Breast epithelium (tissue), 4 donors: ENCODE measurements around the gene LYVE1. TPM values are rescaled to one million over a fixed set of nuclear protein-coding genes. Genes with fewer than 3 reads are reported as not detected.

Experiments
- DNase-seq, 2 donors: peaks; one replicate each; pipeline ENCODE4 v3.0.0-alpha.2; 2019; ENCODE audit warnings: low spot score in 2 of 2
- H3K27ac ChIP-seq, 2 donors: fragments of 200-600 bp; sonication (generic) in 1 of 2; one replicate each; pipeline ENCODE4 v1.5.1; 2016 to 2019; ENCODE audit warnings: mild to moderate bottlenecking in 1 of 2
- H3K27me3 ChIP-seq, 2 donors: fragments of 200-600 bp; sonication (generic) in 1 of 2; one replicate each; pipeline versions ENCODE4 v1.5.1 to v1.6.0; 2017 to 2019; ENCODE audit warnings: control low read depth in 1 of 2, mild to moderate bottlenecking in 1 of 2
- H3K36me3 ChIP-seq: fragments of 200-600 bp; one replicate; pipeline ENCODE4 v1.5.1; 2019
- H3K4me1 ChIP-seq, 2 donors: fragments of 200-600 bp; sonication (generic); one replicate each; pipeline ENCODE4 v1.5.1; 2016 to 2019; ENCODE audit warnings: control low read depth in 1 of 2
- H3K4me3 ChIP-seq, 3 donors: fragments of 200-600 bp; sonication (generic); 1 replicate in 2 of 3; 2 replicates in 1 of 3; pipeline ENCODE4 v1.5.1; 2016 to 2019; ENCODE audit warnings: mild to moderate bottlenecking in 3 of 3, moderate library complexity in 2 of 3
- H3K9me3 ChIP-seq, 2 donors: fragments of 200-600 bp; sonication (generic) in 1 of 2; one replicate each; pipeline ENCODE4 v1.5.1; 2016 to 2019; ENCODE audit warnings: control low read depth in 1 of 2
- CTCF ChIP-seq, 3 donors: fragments of 450-650 bp; IDR thresholded peaks; one replicate each; pipeline ENCODE4 v1.5.1; 2016 to 2017; ENCODE audit warnings: antibody characterized with exemption in 3 of 3, mild to moderate bottlenecking in 3 of 3, moderate library complexity in 3 of 3
- POLR2A ChIP-seq: fragments of 450-650 bp; IDR thresholded peaks from one replicate; pipeline ENCODE4 v1.6.1; 2016; ENCODE audit warnings: antibody characterized with exemption, mild to moderate bottlenecking, moderate library complexity
- POLR2AphosphoS5 ChIP-seq, 3 donors: sonication (generic); formaldehyde crosslinking; IDR thresholded peaks; one replicate each; pipeline ENCODE4 v1.6.1; 2017; ENCODE audit warnings: antibody characterized with exemption in 3 of 3
- intact Hi-C: fragments of 100-400 bp; cut with DNase I; formaldehyde crosslinking; loops from one replicate; pipeline ENCODE4 v1.15.1; 2023; ENCODE audit warnings: low total_unique reads
- total RNA-seq, 3 donors: library from RNA; depleted of rRNA; stranded (reverse); fragments of >200 nt; gene quantifications; one replicate each; pipeline ENCODE4 v1.1.0, GENCODE V29; 2016

Gene LYVE1
- total RNA-seq, 3 donors from 2014 or later: 39.2 to 218 (median 51.8) TPM

- no peaks in the 10 kb centered on the region for H3K36me3 ChIP-seq
- no peak for TF ChIP-seq CTCF (IDR thresholded peaks at IDR 0.05)
- no peak for TF ChIP-seq POLR2A
- no peak for TF ChIP-seq POLR2AphosphoS5 (IDR thresholded peaks at IDR 0.05)
- no peaks in the 10 kb centered on the region for H3K27me3 ChIP-seq
- intact Hi-C loops: no loop called here
- H3K4me3 ChIP-seq: no peak overlapping the region
- no peak overlapping the region for H3K27ac ChIP-seq
- H3K9me3 ChIP-seq: no peaks in the 10 kb centered on the region
- DNase-seq: no peak
- H3K4me1 ChIP-seq: no peaks in the 10 kb centered on the region
These were observed 17.2 kb downstream of the LYVE1 start for GRCh38 chr11:10551290-10551592.

- no peaks in the 10 kb centered on the region for H3K9me3 ChIP-seq
- no peak for TF ChIP-seq CTCF (IDR thresholded peaks at IDR 0.05)
- TF ChIP-seq POLR2A: no peak
- TF ChIP-seq POLR2AphosphoS5 (IDR thresholded peaks at IDR 0.05): no peak
- intact Hi-C loops: no loop called here
- no peaks in the 10 kb centered on the region for H3K36me3 ChIP-seq
- no peak overlapping the region for H3K27ac ChIP-seq
- no peak for DNase-seq
- no peak overlapping the region for H3K4me3 ChIP-seq
- H3K4me1 ChIP-seq: no peaks in the 10 kb centered on the region
- no peaks in the 10 kb centered on the region for H3K27me3 ChIP-seq
These were observed 17.8 kb downstream of the LYVE1 start for GRCh38 chr11:10550503-10551289.

- H3K36me3 ChIP-seq: no peaks in the 10 kb centered on the region
- TF ChIP-seq POLR2AphosphoS5 (IDR thresholded peaks at IDR 0.05) (no peak), POLR2A (no peak), CTCF (IDR thresholded peaks at IDR 0.05) (no peak)
- intact Hi-C loops: no loop called here
- no peak overlapping the region for H3K27ac ChIP-seq
- DNase-seq: no peak
- no peak overlapping the region for H3K4me3 ChIP-seq
- H3K9me3 ChIP-seq: no peaks in the 10 kb centered on the region
- H3K27me3 ChIP-seq: no peaks in the 10 kb centered on the region
- no peaks in the 10 kb centered on the region for H3K4me1 ChIP-seq
These were observed 23.7 kb downstream of the LYVE1 start for GRCh38 chr11:10544491-10545465.

- no peak for DNase-seq
- H3K4me3 ChIP-seq: no peak overlapping the region
- H3K4me1 ChIP-seq: no peaks in the 10 kb centered on the region
- no peak overlapping the region for H3K27ac ChIP-seq
- TF ChIP-seq CTCF (IDR thresholded peaks at IDR 0.05): no peak
- TF ChIP-seq POLR2A: no peak
- TF ChIP-seq POLR2AphosphoS5 (IDR thresholded peaks at IDR 0.05): no peak
- intact Hi-C loops: no loop called here
- H3K9me3 ChIP-seq: no peaks in the 10 kb centered on the region
- H3K36me3 ChIP-seq: no peaks in the 10 kb centered on the region
- no peaks in the 10 kb centered on the region for H3K27me3 ChIP-seq
These were observed 24.7 kb downstream of the LYVE1 start for GRCh38 chr11:10543782-10544181.

GRCh38 chr11:10542776-10543175, 25.7 kb downstream of the LYVE1 start:
- no peaks in the 10 kb centered on the region for H3K4me1 ChIP-seq
- no peak overlapping the region for H3K4me3 ChIP-seq
- no peaks in the 10 kb centered on the region for H3K9me3 ChIP-seq
- H3K27me3 ChIP-seq: no peaks in the 10 kb centered on the region
- intact Hi-C loops: no loop called here
- no peak overlapping the region for H3K27ac ChIP-seq
- TF ChIP-seq CTCF (IDR thresholded peaks at IDR 0.05) (no peak), POLR2AphosphoS5 (IDR thresholded peaks at IDR 0.05) (no peak), POLR2A (no peak)
- DNase-seq: no peak
- no peaks in the 10 kb centered on the region for H3K36me3 ChIP-seq
